Bronchial epithelial cell (primary cell): Measurements from ENCODE around the gene CTNNA2. TPM values are rescaled to one million over a fixed set of nuclear protein-coding genes. Genes with fewer than 3 reads are reported as not detected.

ENCODE experiments used
- DNase-seq: peaks from one replicate; pipeline ENCODE4 v3.0.0-alpha.2; 2010; ENCODE audit warnings: low read depth
- FAIRE-seq: peaks from 2 replicates; lab custom pipeline; 2011; peaks lifted over from hg19 to GRCh38; lab: Jason Lieb, UNC
- H3K27me3 ChIP-seq: 2 replicates; pipeline ENCODE4 v1.5.1; 2011; ENCODE audit warnings: low read length; ENCODE audit not compliant: control insufficient read depth, insufficient read depth
- H3K36me3 ChIP-seq: 2 replicates; pipeline ENCODE4 v1.5.1; 2011; ENCODE audit warnings: low read length; ENCODE audit not compliant: control insufficient read depth, insufficient read depth
- H3K4me3 ChIP-seq: 2 replicates; pipeline ENCODE4 v1.5.1; 2011; ENCODE audit warnings: mild to moderate bottlenecking, low read depth, low read length, control low read depth
- CTCF ChIP-seq: IDR thresholded peaks from 2 replicates; pipeline ENCODE4 v1.5.1; 2011; ENCODE audit warnings: mild to moderate bottlenecking, moderate library complexity, low read length, control low read depth, inconsistent platforms; ENCODE audit not compliant: insufficient read depth, severe bottlenecking
- total RNA-seq: library from RNA; depleted of rRNA; stranded (reverse); fragments of >200 nt; gene quantifications from 2 replicates; pipeline ENCODE4 v1.2.1, GENCODE V29; 2014

Gene CTNNA2
- total RNA-seq, 1 donor from 2014 or later: not detected

- no peak for TF ChIP-seq CTCF
- DNase-seq (no peak), FAIRE-seq (no peak)
- Histone ChIP-seq H3K4me3 (no peak overlapping the region), H3K27me3 (no peaks in the 10 kb centered on the region), H3K36me3 (no peaks in the 10 kb centered on the region)
Observed at GRCh38 chr2:80413136-80413535, 900.3 kb downstream of the CTNNA2 start.

- Histone ChIP-seq H3K36me3 (no peaks in the 10 kb centered on the region), H3K4me3 (no peak overlapping the region), H3K27me3 (no peaks in the 10 kb centered on the region)
- FAIRE-seq: no peak
- no peak for TF ChIP-seq CTCF
- DNase-seq: no peak
Observed at GRCh38 chr2:80417737-80418136, 904.9 kb downstream of the CTNNA2 start.

- Histone ChIP-seq H3K36me3 (no peaks in the 10 kb centered on the region), H3K27me3 (no peaks in the 10 kb centered on the region), H3K4me3 (no peak overlapping the region)
- TF ChIP-seq CTCF: no peak
- no peak for FAIRE-seq
- DNase-seq: no peak
Observed at GRCh38 chr2:80420530-80421208, 907.8 kb downstream of the CTNNA2 start.

- FAIRE-seq: no peak
- Histone ChIP-seq H3K36me3 (no peaks in the 10 kb centered on the region), H3K4me3 (no peak overlapping the region), H3K27me3 (no peaks in the 10 kb centered on the region)
- no peak for DNase-seq
- no peak for TF ChIP-seq CTCF
Observed at GRCh38 chr2:80429251-80429650, 916.4 kb downstream of the CTNNA2 start.

GRCh38 chr2:80437959-80438358 is 925.1 kb downstream of the CTNNA2 start:
- no peak for DNase-seq
- H3K36me3 ChIP-seq: no peaks in the 10 kb centered on the region
- TF ChIP-seq CTCF: no peak
- no peaks in the 10 kb centered on the region for H3K27me3 ChIP-seq
- FAIRE-seq: no peak
- H3K4me3 ChIP-seq: no peak overlapping the region

GRCh38 chr2:80438686-80439085 is 925.8 kb downstream of the CTNNA2 start:
- Histone ChIP-seq H3K36me3 (no peaks in the 10 kb centered on the region), H3K27me3 (no peaks in the 10 kb centered on the region), H3K4me3 (no peak overlapping the region)
- DNase-seq (no peak), FAIRE-seq (no peak)
- no peak for TF ChIP-seq CTCF
